Duodenal mucosa (tissue), 2 donors: ENCODE results near the gene PTPRN2.
"Not testable (repeated sequence)": the region's sequence is repeated elsewhere in the genome, so short reads cannot be mapped to it uniquely, and the experiment has no call there.

Experiments
- H3K27ac ChIP-seq: one replicate; pipeline ENCODE4 v1.7.0; 2013; ENCODE audit warnings: low read depth, low read length
- H3K27me3 ChIP-seq, 2 donors: one replicate each; pipeline ENCODE4 v1.7.0; 2013; ENCODE audit warnings: low read length in 2 of 2, control low read depth in 1 of 2; ENCODE audit not compliant: insufficient read depth in 2 of 2, control insufficient read depth in 1 of 2
- H3K36me3 ChIP-seq, 2 donors: one replicate each; pipeline ENCODE4 v1.7.0; 2013; ENCODE audit warnings: low read length in 2 of 2, control low read depth in 1 of 2; ENCODE audit not compliant: insufficient read depth in 2 of 2, control insufficient read depth in 1 of 2
- H3K4me1 ChIP-seq, 2 donors: one replicate each; pipeline ENCODE4 v1.7.0; 2013; ENCODE audit warnings: low read length in 2 of 2, control low read depth in 1 of 2; ENCODE audit not compliant: insufficient read depth in 2 of 2, control insufficient read depth in 1 of 2
- H3K4me3 ChIP-seq, 2 donors: one replicate each; pipeline ENCODE4 v1.7.0; 2013; ENCODE audit warnings: low read length in 2 of 2, low read depth in 1 of 2
- H3K9ac ChIP-seq, 2 donors: one replicate each; pipeline ENCODE4 v1.7.0; 2013; ENCODE audit warnings: low read length in 2 of 2, low read depth in 1 of 2
- H3K9me3 ChIP-seq, 2 donors: one replicate each; pipeline ENCODE4 v1.7.0; 2013; ENCODE audit warnings: low read length in 2 of 2, control low read depth in 1 of 2; ENCODE audit not compliant: control insufficient read depth in 1 of 2

Gene PTPRN2

GRCh38 chr7:158527038-158527437 is 60.6 kb downstream of the PTPRN2 start:
- no peak overlapping the region for H3K27ac ChIP-seq
- no peaks in the 10 kb centered on the region for H3K4me1 ChIP-seq
- H3K9me3 ChIP-seq: no peaks in the 10 kb centered on the region
- no peak overlapping the region for H3K9ac ChIP-seq
- H3K27me3 ChIP-seq: no peaks in the 10 kb centered on the region
- H3K36me3 ChIP-seq: no peaks in the 10 kb centered on the region
- H3K4me3 ChIP-seq: no peak overlapping the region

GRCh38 chr7:158526531-158526930 is 61.1 kb downstream of the PTPRN2 start:
- H3K27ac ChIP-seq: no peak overlapping the region

GRCh38 chr7:158525648-158526484 is 61.8 kb downstream of the PTPRN2 start:
- H3K9ac ChIP-seq: no peak overlapping the region
- H3K27ac ChIP-seq: no peak overlapping the region
- no peaks in the 10 kb centered on the region for H3K9me3 ChIP-seq
- H3K4me3 ChIP-seq: no peak overlapping the region
- no peaks in the 10 kb centered on the region for H3K4me1 ChIP-seq
- H3K27me3 ChIP-seq: no peaks in the 10 kb centered on the region
- H3K36me3 ChIP-seq: no peaks in the 10 kb centered on the region

More at GRCh38 chr7:158526531-158526930, 61.1 kb downstream of the PTPRN2 start:
- Histone ChIP-seq H3K4me3 (no peak overlapping the region), H3K9ac (no peak overlapping the region), H3K27me3 (no peaks in the 10 kb centered on the region), H3K4me1 (no peaks in the 10 kb centered on the region), H3K36me3 (no peaks in the 10 kb centered on the region), H3K9me3 (no peaks in the 10 kb centered on the region)

- Histone ChIP-seq H3K9me3 (no peaks in the 10 kb centered on the region), H3K36me3 (no peaks in the 10 kb centered on the region), H3K4me1 (no peaks in the 10 kb centered on the region), H3K4me3 (no peak overlapping the region), H3K27ac (no peak overlapping the region), H3K9ac (no peak overlapping the region), H3K27me3 (no peaks in the 10 kb centered on the region)
Observed at GRCh38 chr7:158524749-158525635, 62.6 kb downstream of the PTPRN2 start.

- not testable (repeated sequence) for H3K9ac ChIP-seq, H3K27me3 ChIP-seq, H3K4me1 ChIP-seq, H3K36me3 ChIP-seq, H3K4me3 ChIP-seq, H3K27ac ChIP-seq, H3K9me3 ChIP-seq
Observed at GRCh38 chr7:158524286-158524685, 63.3 kb downstream of the PTPRN2 start.

GRCh38 chr7:158523877-158524276 is 63.7 kb downstream of the PTPRN2 start:
- H3K9ac ChIP-seq, H3K4me3 ChIP-seq, H3K27ac ChIP-seq, H3K9me3 ChIP-seq, H3K4me1 ChIP-seq, H3K27me3 ChIP-seq, H3K36me3 ChIP-seq: not testable (repeated sequence)

- not testable (repeated sequence) for H3K4me1 ChIP-seq, H3K9me3 ChIP-seq, H3K9ac ChIP-seq, H3K36me3 ChIP-seq, H3K4me3 ChIP-seq, H3K27me3 ChIP-seq, H3K27ac ChIP-seq
Observed at GRCh38 chr7:158523165-158523856, 64.3 kb downstream of the PTPRN2 start.

- not testable (repeated sequence) for H3K9ac ChIP-seq, H3K27ac ChIP-seq, H3K4me3 ChIP-seq, H3K36me3 ChIP-seq, H3K27me3 ChIP-seq, H3K9me3 ChIP-seq, H3K4me1 ChIP-seq
Observed at GRCh38 chr7:158521795-158522194, 65.8 kb downstream of the PTPRN2 start.

- no peak overlapping the region for H3K9ac ChIP-seq
- no peaks in the 10 kb centered on the region for H3K36me3 ChIP-seq
- H3K4me1 ChIP-seq: no peaks in the 10 kb centered on the region
- no peak overlapping the region for H3K27ac ChIP-seq
- no peaks in the 10 kb centered on the region for H3K9me3 ChIP-seq
- no peaks in the 10 kb centered on the region for H3K27me3 ChIP-seq
- no peak overlapping the region for H3K4me3 ChIP-seq
Observed at GRCh38 chr7:158520825-158521224, 66.8 kb downstream of the PTPRN2 start.

GRCh38 chr7:158519633-158520174 is 67.9 kb downstream of the PTPRN2 start:
- Histone ChIP-seq H3K27ac (no peak overlapping the region), H3K27me3 (no peaks in the 10 kb centered on the region), H3K9me3 (no peaks in the 10 kb centered on the region), H3K4me1 (no peaks in the 10 kb centered on the region), H3K9ac (no peak overlapping the region), H3K4me3 (no peak overlapping the region), H3K36me3 (no peaks in the 10 kb centered on the region)
